IPS-18c (cell line): Measurements from ENCODE around the gene PDK2.
A peak's percentile ranks its signal among the peaks of the same experiment; 100 is the strongest.

Experiments used
- H3K4me3 ChIP-seq: 2 replicates; pipeline ENCODE4 v1.7.0; 2013; ENCODE audit warnings: low read depth, mild to moderate bottlenecking, low read length, moderate library complexity; ENCODE audit not compliant: insufficient read depth
- H3K9me3 ChIP-seq: one replicate; pipeline ENCODE4 v1.6.1; 2013; ENCODE audit warnings: mild to moderate bottlenecking, low read length, moderate library complexity; ENCODE audit not compliant: control insufficient read depth, insufficient read depth

The PDK2 gene

DNA sequence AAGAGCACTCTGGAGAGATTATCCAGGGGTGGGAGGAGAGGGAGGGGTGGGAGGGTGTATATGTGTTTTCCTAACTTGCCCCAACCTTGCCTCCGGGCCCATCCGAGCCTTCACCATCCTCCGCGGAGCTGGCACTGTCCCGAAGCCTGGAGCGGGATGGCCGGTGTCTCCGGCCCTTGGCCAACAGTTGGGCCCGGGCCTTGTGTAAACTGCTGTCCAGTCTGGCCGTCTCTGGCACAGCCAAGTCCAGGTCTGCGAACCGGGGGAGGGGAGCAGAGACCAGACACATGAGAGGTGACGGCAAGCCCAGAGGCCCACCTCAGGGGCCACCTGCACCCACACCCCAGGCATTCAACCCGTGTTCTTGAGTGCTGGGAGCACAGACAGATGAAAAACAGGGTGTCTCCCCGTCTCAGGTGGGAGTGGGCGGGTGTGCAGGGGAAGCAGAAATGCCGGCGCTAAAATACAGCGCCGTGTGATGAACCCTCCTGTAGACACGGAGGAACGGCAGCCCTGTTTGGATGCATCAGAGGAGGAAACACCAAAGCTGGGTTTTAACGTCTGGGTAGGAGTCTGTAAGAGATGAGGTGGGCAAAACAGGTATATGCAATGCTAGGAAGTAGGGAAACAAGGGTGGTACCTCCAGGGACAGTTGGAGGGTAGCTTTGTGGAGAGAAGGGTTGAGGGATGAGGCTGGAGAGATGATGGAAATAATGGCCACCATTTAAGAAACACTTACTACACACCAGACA, 23.1 kb downstream of the PDK2 start:
- Histone ChIP-seq H3K9me3 (no peaks in the 10 kb centered on the region), H3K4me3 (no peak overlapping the region)

DNA sequence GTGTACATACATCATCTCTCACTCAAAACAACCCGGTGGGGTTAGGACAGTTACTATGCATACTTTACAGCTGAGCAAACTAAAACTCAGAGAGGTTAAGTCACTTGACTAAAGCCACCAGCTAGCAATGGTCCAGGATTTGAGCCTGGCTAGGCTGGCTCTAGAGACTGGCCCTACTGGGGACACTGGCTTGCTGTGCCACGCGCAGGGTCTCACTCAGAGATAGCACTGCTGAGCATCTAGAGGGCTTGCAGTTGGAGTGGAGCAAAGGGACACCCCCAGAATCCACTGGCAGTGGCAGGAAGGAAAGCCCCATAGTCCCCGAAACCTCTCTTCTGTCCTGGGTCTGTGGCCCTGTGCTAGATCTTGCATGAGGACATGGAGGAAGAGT, 23.7 kb downstream of the PDK2 start:
- H3K9me3 ChIP-seq = no peaks in the 10 kb centered on the region
- no peak overlapping the region for H3K4me3 ChIP-seq

DNA sequence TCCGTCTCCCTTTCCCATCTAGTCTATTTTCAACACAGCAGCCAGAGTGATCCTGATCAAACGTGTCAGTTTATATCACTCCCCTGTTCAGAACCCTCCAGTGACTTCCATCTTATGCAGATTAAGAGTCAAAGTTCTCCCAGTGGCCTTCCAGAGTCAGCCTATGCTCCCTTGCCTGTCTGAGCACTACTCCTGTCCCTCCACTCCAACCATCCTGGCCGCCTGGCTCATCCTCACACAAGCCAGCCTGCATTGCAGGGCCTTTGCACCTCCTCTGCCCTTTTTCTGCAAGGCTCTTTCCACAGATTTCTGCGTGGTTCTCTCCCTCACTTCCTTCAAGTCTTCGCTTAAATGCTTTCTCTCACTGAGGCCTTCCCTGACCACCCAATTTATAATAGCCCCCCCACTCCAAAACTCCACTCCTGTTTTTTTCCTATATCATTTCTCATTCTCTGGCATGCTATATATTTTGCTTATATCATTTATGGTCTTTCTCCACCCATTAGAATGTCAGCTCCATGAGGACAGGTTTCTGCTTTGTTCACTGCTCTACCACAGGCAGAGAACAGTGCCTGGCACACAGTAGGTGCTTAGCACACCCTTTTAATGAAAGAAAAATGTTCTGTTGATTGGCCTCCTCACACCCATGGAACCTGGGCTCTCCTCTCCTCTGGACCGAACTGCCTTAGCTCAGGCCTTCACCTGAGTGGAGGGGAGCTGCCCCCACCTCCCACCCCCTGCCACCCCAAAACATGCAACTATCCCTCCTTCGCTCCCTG, 25.5 kb downstream of the PDK2 start:
- Histone ChIP-seq H3K9me3 (no peaks in the 10 kb centered on the region), H3K4me3 (no peak overlapping the region)

DNA sequence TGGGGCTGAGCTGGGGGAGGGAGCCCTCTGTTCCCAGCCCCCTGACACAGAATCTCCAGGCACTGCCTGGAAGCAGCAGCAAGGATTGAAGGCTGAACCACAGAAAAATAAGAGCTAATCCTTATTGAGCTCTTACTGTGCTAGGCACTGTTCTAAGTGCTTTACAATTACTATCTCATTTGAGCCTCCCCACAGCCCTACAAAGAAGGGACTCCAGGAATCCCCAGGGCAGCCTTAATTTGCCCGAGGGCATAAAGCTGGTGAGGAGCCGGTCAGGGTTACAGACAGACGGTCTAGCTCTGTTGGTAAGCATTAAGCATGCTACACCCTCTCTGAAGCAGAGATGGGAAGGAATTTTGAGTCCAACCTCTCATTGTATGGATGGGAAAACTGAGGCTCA, 27.8 kb downstream of the PDK2 start:
- Histone ChIP-seq H3K4me3 (peak overlapping the region; percentile 15; the same call in 1 of the 2 replicates), H3K9me3 (no peaks in the 10 kb centered on the region)

DNA sequence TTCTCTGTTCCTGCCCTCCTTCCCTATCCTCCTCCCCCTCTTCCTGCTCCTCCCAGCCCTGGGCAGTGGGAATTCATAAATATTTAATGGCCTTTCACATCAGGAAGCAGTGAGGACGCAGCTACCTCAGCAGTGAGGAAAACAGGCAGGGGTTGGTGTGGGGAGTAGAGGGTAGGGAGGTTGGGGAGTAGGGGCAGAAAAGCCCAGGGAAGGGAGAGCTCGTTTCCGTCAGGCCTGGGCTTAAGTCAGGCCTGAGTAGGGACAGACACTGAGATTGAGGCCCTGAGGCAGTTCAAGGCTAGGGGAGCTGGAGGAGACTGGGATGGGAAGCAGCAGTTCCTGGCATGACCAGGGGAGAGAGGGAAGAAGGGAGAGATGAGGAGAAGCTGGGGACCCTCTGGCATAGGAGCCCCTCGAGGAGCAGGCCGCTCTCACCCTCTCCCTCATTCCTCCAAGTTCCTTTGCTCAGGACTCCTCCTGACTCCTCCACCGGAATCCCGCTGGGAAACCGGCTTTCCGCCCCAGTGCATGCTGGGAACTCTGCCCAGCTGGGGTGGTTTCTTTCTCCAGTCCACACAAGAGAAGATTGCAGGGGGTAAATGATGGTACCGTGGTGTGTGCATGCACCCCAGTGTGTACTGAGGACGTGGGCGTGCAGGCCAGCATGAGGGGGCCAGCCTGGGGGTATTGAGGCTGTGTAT, 28.6 kb downstream of the PDK2 start:
- H3K4me3 ChIP-seq = peak overlapping the region; percentile 15; the same call in 1 of the 2 replicates

DNA sequence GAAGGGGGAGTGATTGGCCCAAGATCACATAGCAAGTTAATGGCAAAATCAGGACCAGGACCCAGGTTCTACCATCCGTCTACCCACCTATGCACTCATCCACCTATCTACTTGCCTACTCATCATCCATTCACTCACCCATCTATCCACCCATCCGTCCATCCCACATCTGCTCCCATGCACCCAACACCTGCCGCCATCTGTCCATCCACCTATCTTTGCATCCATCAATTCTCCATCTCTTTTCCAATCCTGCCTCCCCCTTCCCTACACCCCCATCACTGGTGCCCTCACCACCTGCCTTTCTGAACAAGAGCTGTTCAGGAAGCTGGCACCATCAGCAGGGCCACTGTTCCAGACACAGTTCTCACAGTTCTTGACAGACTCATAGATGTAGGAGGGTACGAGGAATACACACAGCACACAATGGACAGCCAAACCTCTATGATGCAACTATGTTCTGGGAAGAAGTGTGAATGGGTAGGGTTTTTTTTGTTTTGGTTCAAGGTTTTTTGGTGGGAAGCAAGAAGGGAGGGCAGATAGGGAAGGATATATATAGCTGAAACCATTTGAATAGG, 30.4 kb downstream of the PDK2 start:
- no peak overlapping the region for H3K4me3 ChIP-seq
- H3K9me3 ChIP-seq = no peaks in the 10 kb centered on the region

More for the DNA sequence above, 28.6 kb downstream of the PDK2 start:
- no peaks in the 10 kb centered on the region for H3K9me3 ChIP-seq

DNA sequence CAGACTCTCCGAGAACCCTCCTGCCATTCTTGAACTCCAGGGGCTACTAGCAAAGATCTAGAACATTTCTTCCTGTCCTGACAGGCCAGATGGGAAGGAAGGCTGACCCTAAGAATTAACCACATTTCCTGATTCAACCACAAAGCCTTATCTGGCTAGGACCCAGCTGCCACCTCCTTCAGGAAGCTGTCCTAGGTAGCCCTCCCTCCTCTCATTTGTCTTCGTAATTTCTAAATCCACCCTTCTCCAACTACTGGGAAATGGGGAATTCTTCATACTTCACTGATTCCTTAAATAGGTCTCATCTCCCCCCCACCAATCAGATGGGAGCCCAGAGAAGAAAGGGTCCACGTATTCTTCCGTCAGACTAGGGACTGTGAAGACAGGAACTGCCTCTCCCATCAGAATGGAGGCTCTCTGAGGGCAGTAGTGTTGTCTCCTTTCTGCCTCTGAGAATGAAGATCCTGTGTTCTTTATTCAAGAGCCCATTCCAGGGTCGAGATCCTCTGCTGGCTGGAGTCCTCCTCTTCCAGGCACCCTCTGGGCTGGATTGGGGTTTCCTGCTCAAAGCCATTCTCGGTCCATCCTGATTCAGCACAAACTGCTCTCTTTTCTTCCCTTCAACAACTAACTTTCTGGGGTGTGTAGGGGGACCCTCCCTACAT, 32.7 kb downstream of the PDK2 start:
- no peaks in the 10 kb centered on the region for H3K9me3 ChIP-seq
- H3K4me3 ChIP-seq = no peak overlapping the region; the same call in 1 of the 2 replicates

DNA sequence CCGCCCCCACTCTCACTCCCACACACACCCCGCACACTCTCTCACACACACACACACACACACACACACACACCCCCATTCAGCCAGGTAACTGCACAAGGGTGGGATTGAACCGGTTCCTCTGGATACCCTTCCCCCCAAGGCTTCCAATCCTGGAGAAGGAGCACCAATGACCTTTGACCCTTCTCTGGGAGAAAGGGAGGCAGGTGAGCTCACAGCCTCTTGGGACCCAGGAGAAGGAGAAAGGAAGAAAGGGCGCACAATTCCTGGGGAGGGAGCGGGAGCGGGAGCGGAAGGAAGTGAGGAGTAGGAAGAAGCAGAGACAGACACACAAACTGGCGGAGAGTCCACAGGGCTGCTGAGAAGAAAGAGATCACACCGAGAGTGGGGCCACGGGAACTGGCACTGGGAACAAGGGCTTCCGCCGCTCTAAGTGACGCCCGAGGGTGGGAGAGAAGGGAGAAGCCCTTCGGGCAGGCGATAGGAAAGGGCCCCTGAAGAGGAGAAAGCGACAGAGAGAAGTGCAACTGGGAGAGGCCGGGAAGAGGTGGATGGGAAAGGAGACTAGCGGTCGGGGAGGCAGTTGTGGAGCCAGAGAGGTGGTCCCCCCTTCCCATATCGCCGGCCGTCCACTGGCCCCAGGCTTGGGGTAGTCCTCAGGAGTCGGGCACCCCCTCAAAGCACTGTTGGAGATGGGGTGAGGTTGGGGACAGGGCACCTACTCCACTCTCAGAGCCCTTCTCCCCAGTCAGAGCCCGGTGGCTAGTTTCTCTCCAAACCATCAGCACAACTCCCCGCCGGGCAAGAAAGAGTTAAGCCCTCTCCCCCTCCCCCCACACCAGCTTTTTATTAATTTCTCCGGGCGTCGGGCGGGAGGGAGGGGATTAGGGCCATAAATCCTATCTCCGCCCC, 33.5 kb downstream of the PDK2 start:
- no peaks in the 10 kb centered on the region for H3K9me3 ChIP-seq
- H3K4me3 ChIP-seq = peak overlapping the region; percentile 37

DNA sequence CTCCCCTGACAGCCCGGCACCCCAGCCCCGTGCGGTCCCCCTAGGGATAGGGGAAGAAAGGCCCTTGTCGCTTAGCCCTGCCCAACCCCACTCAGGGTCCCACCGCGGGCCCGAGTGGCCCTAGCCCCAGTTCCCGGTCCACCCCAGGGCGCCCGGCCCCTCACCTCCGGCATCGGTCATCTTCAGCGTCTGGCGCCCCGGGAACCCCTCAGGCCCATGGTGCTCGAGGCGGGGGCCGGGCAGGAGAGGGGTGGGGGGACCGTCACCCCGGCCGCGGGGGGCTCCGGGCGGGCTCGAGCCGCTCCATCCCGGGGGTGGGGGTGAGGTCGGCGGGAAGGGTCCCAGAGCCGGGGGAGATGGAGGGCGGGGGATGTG, 34.2 kb downstream of the PDK2 start:
- Histone ChIP-seq H3K9me3 (no peaks in the 10 kb centered on the region), H3K4me3 (peak overlapping the region; percentile 37)

DNA sequence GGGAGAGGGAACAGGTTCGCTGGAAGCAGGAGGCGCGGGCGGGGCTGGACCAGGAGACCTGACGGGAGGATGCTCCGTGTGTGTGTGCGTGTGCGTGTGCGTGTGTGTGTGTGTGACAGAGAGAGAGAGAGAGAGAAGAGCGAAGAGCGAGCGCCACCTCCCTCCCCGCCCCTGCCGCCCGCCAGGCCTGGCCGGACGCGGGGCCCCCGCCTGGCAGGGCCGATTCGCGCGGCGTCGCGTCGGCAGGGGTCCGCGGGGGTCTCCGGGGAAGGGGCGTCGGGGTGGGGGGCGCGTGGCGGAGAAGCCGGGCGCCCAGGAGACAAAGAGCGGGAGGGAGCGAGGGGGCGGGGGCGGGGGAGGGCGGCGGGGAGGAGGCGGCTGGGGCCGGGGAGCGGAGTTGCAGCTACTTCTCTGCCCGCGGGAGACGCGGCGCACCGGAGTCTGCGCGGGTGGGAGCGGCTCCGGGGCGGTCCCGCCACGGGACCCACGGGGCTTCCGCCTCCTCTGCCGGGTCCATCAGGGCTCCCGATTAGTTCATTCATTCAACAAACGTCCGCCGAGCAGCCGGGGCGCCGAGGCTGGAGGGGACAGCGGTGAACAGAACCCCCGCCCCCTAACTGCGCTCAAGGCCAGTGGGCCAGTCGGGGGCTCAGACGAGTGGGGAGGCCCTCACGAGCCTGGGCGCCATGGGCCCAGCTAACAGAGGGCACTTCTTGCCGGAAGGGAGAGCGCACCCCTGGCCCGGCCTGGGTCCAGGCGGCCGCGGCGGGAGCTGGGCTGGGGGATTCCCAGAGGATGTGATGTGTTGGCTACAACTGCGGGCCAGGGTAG, 34.8 kb downstream of the PDK2 start, which contains the start of gene SAMD14:
SAMD14 (minus strand) TSS at position 433 of the 831 bp plus-strand sequence. CDS start 5,201 bp downstream, outside the sequence.
- H3K4me3 ChIP-seq = peak within 1 kb of the TSS; percentile 61
- no peaks in the 10 kb centered on the region for H3K9me3 ChIP-seq

DNA sequence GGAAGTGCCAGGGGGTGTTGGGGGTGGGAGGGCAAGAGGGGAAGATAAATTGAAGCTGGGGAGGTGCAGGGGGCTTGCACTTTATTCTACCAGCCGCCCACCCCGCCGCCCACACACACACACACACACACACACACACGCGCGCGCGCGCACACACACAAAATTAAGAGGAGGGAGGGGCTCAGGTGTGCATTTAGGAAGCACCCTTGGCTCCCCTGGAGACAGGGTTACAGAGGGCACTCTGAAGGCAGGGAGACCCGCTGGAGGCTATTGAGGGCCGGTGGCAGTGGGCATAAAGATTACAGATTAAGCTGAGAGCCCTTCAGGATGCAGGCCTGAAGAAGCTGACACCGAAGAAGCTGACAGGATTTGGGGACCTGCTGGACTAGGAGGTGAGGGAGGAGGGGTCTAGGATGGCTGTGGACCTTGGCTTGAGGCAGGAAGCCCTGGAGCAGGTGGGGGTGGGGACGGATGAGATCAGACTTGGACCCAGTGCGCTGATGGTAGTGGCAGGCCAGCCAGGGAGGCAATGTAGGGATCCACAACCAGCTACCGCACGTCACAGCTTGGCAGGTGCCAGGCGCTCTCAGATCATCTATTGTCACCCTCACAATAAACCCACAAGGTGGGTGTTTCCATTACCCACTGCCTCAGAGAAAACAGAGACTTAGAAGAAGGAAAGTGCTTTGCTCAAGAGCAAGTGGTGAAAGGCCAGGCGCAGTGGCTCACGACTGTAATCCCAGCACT, 35.6 kb downstream of the PDK2 start:
- Histone ChIP-seq H3K4me3 (peak overlapping the region; percentile 61), H3K9me3 (no peaks in the 10 kb centered on the region)

DNA sequence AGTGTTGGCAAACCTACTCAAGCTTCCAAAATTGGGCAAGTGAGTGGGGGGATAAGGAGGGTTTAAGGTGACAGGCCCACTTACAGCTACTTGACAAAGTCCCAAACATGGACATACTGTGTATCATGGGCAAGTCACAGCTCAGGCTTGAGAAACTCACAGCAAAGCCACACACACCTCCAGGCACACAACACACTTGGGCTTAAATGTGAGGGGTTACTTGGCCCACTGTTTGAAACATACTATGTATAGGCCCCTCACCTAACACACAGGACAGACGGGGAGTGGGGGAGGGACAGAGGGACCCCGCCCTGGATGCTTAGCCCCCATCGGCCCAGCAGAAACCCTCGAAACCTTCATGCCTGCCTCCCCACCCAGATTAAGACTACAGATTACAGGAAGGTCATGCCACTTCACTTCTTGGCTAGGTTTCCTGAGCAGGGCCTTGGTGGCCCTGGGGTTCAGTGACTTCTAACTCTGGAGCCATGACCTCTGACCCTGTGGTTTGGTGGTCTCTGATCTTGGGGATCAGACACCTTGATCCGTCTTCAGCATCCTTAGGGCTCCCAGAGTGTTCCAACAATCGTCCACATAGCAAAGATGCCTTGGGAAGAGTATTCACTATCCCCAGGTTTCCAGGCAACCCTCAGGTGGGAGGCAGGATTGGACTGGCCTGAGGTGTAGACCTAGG, 37.1 kb downstream of the PDK2 start:
- Histone ChIP-seq H3K4me3 (no peak overlapping the region), H3K9me3 (no peaks in the 10 kb centered on the region)

DNA sequence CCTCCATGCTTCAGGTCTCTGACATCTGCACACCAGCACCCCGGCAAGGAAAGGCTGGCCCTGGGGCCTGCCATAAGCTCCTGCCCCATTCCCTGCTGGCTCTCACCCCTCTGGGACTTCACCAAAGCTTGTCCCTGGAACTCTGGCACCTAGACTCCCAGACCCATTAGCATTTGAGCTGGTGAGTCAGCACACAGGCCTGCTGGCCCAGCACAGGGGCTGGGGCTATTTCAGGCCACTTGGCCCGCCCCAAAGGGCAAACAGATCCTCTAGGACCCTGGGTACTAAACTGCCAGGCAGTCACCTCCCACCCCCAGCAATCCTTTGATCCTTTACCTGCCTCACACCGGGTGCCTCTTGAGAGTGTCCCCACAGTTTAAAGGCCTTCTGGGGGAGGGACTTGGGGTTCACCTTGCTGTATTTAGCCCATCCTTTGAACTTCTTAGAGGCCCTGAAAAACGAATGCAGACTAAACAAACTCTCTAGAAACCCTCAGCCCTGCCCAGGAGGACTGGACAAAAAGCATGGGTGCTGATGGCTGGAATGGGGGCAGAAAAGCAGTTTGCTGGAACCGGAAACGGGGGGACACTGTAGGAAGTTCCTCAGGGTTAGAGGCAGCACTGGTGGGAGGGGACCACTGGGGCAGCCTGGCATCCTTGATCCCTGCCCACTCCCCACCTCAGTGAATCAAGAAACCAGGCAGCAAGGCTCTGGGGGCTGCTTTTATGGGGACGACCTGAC, 38.0 kb downstream of the PDK2 start:
- Histone ChIP-seq H3K9me3 (no peaks in the 10 kb centered on the region), H3K4me3 (no peak overlapping the region)

DNA sequence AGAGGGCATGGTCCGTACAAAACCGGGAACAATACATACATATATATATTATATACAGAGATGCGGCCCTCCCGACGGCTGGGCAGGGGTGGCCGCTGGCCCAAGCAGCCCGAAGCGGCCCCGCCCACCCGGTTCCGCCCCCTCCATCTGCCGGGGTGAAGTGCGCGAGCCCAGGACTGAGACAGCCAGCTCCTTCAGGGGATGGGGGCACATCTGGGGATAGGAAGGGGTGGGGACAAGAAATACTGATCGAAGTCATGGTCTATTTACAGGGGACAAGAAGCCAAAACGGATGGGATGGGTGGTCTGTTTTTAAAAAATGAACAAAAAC, 38.6 kb downstream of the PDK2 start:
- Histone ChIP-seq H3K4me3 (no peak overlapping the region), H3K9me3 (no peaks in the 10 kb centered on the region)
